Cardiac muscle cell (in vitro differentiated cells and primary cell): ENCODE measurements around the gene SLCO2A1. TPM values are rescaled to one million over a fixed set of nuclear protein-coding genes. Genes with fewer than 3 reads are reported as not detected.
A peak's percentile ranks its signal among the peaks of the same experiment; 100 is the strongest.

Source experiments
- DNase-seq, 2 donors: peaks; one replicate each; pipeline versions ENCODE4 v3.0.0 to v3.0.0-alpha.2; 2010 to 2017; ENCODE audit warnings: low read depth in 1 of 2, low spot score in 1 of 2
- H3K27ac ChIP-seq: fragments of 200-600 bp; sonication (generic); 2 replicates; pipeline ENCODE4 v1.5.1; 2016
- H3K27me3 ChIP-seq: fragments of 200-600 bp; sonication (generic); 2 replicates; pipeline ENCODE4 v1.6.0; 2016; ENCODE audit warnings: control low read depth
- H3K36me3 ChIP-seq: fragments of 200-600 bp; sonication (generic); 2 replicates; pipeline ENCODE4 v1.5.1; 2016; ENCODE audit warnings: control low read depth
- H3K4me1 ChIP-seq: fragments of 200-600 bp; sonication (generic); 2 replicates; pipeline ENCODE4 v1.8.1; 2017; ENCODE audit warnings: low read depth, mild to moderate bottlenecking, mixed run types
- H3K4me3 ChIP-seq: fragments of 200-600 bp; sonication (generic); 2 replicates; pipeline ENCODE4 v1.5.1; 2016; ENCODE audit warnings: mild to moderate bottlenecking
- H3K9me3 ChIP-seq: fragments of 200-600 bp; sonication (generic); 2 replicates; pipeline ENCODE4 v1.5.1; 2017; ENCODE audit warnings: low read depth, mild to moderate bottlenecking, control low read depth
- CTCF ChIP-seq: IDR thresholded peaks from 2 replicates; pipeline ENCODE4 v1.5.1; 2012; ENCODE audit warnings: low read depth, mild to moderate bottlenecking, low read length
- polyA plus RNA-seq: library from polyadenylated mRNA; unstranded; fragments of >200 nt; fragmentation: Nextera tagmentation; extraction: Ambion mirVana; gene quantifications from 2 replicates; pipeline ENCODE4 v1.2.1, GENCODE V29; 2016
- total RNA-seq: library from RNA; depleted of rRNA; stranded (reverse); fragments of >200 nt; gene quantifications from 2 replicates; pipeline ENCODE4 v1.2.3, GENCODE V29; 2016

SLCO2A1 gene
- total RNA-seq (0.49 and 5.1 TPM in 2 replicates), polyA plus RNA-seq (6.1 and 9.0 TPM in 2 replicates)

- DNase-seq = peak; percentile 43 to 81
- Histone ChIP-seq H3K4me3 (peak within 1 kb of the TSS; percentile 64), H3K36me3 (no peaks in the 10 kb centered on the region), H3K27ac (peak within 1 kb of the TSS; percentile 5), H3K27me3 (peaks cover 18% of the 10 kb centered on the region), H3K4me1 (peaks cover 5% of the 10 kb centered on the region), H3K9me3 (no peaks in the 10 kb centered on the region)
- no peak for TF ChIP-seq CTCF
These were observed at the start of gene SLCO2A1 for GRCh38 chr3:134029734-134030378. TSS of gene SLCO2A1 (minus strand) at chr3:134029925. CDS start at chr3:134029802, 123 bp downstream.

GRCh38 chr3:134079111-134079547 lies 49.4 kb upstream of the SLCO2A1 start:
- peak in 1 of 2 donors; percentile 44 for DNase-seq
- H3K36me3 ChIP-seq = no peaks in the 10 kb centered on the region
- H3K27ac ChIP-seq = no peak overlapping the region
- no peaks in the 10 kb centered on the region for H3K4me1 ChIP-seq
- no peaks in the 10 kb centered on the region for H3K9me3 ChIP-seq
- no peaks in the 10 kb centered on the region for H3K27me3 ChIP-seq
- TF ChIP-seq CTCF = no peak
- no peak overlapping the region for H3K4me3 ChIP-seq

- Histone ChIP-seq H3K4me3 (no peak overlapping the region), H3K4me1 (no peaks in the 10 kb centered on the region), H3K27ac (no peak overlapping the region), H3K27me3 (no peaks in the 10 kb centered on the region), H3K36me3 (no peaks in the 10 kb centered on the region), H3K9me3 (no peaks in the 10 kb centered on the region)
- no peak for DNase-seq
- TF ChIP-seq CTCF = no peak
These were observed 48.6 kb upstream of the SLCO2A1 start for GRCh38 chr3:134078169-134078831.

- Histone ChIP-seq H3K36me3 (no peaks in the 10 kb centered on the region), H3K27me3 (no peaks in the 10 kb centered on the region), H3K9me3 (no peaks in the 10 kb centered on the region), H3K4me1 (no peaks in the 10 kb centered on the region), H3K27ac (no peak overlapping the region), H3K4me3 (no peak overlapping the region)
- no peak for TF ChIP-seq CTCF
- no peak for DNase-seq
These were observed 48.0 kb upstream of the SLCO2A1 start for GRCh38 chr3:134077649-134078161.

GRCh38 chr3:134076851-134077250 lies 47.1 kb upstream of the SLCO2A1 start:
- Histone ChIP-seq H3K4me1 (no peaks in the 10 kb centered on the region), H3K27me3 (no peaks in the 10 kb centered on the region), H3K27ac (no peak overlapping the region), H3K4me3 (no peak overlapping the region), H3K36me3 (no peaks in the 10 kb centered on the region), H3K9me3 (no peaks in the 10 kb centered on the region)
- no peak for TF ChIP-seq CTCF
- no peak for DNase-seq
